WTC11 (cell line): Measurements from ENCODE around the gene MYPN. TPM values are rescaled to one million over a fixed set of nuclear protein-coding genes. Genes with fewer than 3 reads are reported as not detected.
"Not testable (repeated sequence)": the region's sequence is repeated elsewhere in the genome, so short reads cannot be mapped to it uniquely, and the experiment has no call there.

ENCODE experiments used
- ATAC-seq: fragments of 200-7000 bp; cut with Tn5 transposase; 2 replicates; pipeline ENCODE4 v1.10.0; 2021; ENCODE audit warnings: mild to moderate bottlenecking, moderate library complexity
- CTCF ChIA-PET: fragments of 300-600 bp; sonication (Branson Sonifier 250); formaldehyde crosslinking; loops from one replicate; lab custom pipeline; 2021; ENCODE audit warnings: antibody characterized with exemption; lab: Charles Lee
- POLR2A ChIA-PET: fragments of 350-600 bp; sonication (Branson Sonifier 250); formaldehyde crosslinking; loops from one replicate; lab custom pipeline; 2021; ENCODE audit warnings: antibody characterized with exemption; lab: Charles Lee
- DNase-seq: peaks from one replicate; pipeline ENCODE4 v3.0.0; 2021; ENCODE audit warnings: low spot score
- H3K27ac Mint-ChIP-seq: 2 replicates; pipeline ENCODE4 v1.8.0; 2021; ENCODE audit warnings: mixed read lengths
- H3K27me3 Mint-ChIP-seq: 2 replicates; pipeline ENCODE4 v1.8.0; 2021; ENCODE audit warnings: low read depth, mild to moderate bottlenecking, moderate library complexity, mixed read lengths
- H3K36me3 Mint-ChIP-seq: 2 replicates; pipeline ENCODE4 v1.8.0; 2021; ENCODE audit warnings: mixed read lengths
- H3K4me1 Mint-ChIP-seq: 2 replicates; pipeline ENCODE4 v1.8.0; 2022; ENCODE audit warnings: mixed read lengths
- H3K4me3 Mint-ChIP-seq: 2 replicates; pipeline ENCODE4 v1.8.0; 2021; ENCODE audit warnings: mild to moderate bottlenecking, moderate library complexity, mixed read lengths
- H3K9me3 Mint-ChIP-seq: 2 replicates; pipeline ENCODE4 v1.8.0; 2021; ENCODE audit warnings: mixed read lengths
- ATF1 ChIP-seq: sonication (generic); formaldehyde crosslinking; IDR thresholded peaks from 2 replicates; pipeline ENCODE4 v1.8.1; 2023; ENCODE audit warnings: mild to moderate bottlenecking, moderate library complexity, missing genetic modification reagents
- ELF4 ChIP-seq: sonication (generic); formaldehyde crosslinking; IDR thresholded peaks from 2 replicates; pipeline ENCODE4 v1.8.1; 2022; ENCODE audit warnings: low read depth, mild to moderate bottlenecking, moderate library complexity, missing genetic modification reagents
- ESRRA ChIP-seq: sonication (generic); formaldehyde crosslinking; IDR thresholded peaks from 2 replicates; pipeline ENCODE4 v1.8.1; 2022; ENCODE audit warnings: mild to moderate bottlenecking, missing genetic modification reagents, borderline replicate concordance
- FOXK1 ChIP-seq: sonication (generic); formaldehyde crosslinking; IDR thresholded peaks from 2 replicates; pipeline ENCODE4 v1.8.0; 2022; ENCODE audit warnings: mild to moderate bottlenecking, moderate library complexity, missing genetic modification reagents
- GRHL2 ChIP-seq: fragments of 250-450 bp; sonication (Bioruptor Pico); IDR thresholded peaks from 2 replicates; pipeline ENCODE4 v1.8.0; 2022; ENCODE audit warnings: mild to moderate bottlenecking, moderate library complexity; ENCODE audit not compliant: insufficient replicate concordance, severe bottlenecking
- ZNF232 ChIP-seq: sonication (generic); formaldehyde crosslinking; IDR thresholded peaks from 2 replicates; pipeline ENCODE4 v1.8.0; 2022; ENCODE audit warnings: mild to moderate bottlenecking, missing genetic modification reagents
- total RNA-seq: library from RNA; stranded (reverse); gene quantifications from 3 replicates; pipeline ENCODE4 v1.2.3, GENCODE V29; 2021
- TF ChIP-seq, protein P1 (sequence below): fragments of 250-450 bp; sonication (Bioruptor Pico); IDR thresholded peaks from 2 replicates; pipeline ENCODE4 v1.9.0; 2021; ENCODE audit warnings: mild to moderate bottlenecking
- TF ChIP-seq, protein P2 (sequence below): sonication (generic); formaldehyde crosslinking; IDR thresholded peaks from 2 replicates; pipeline ENCODE4 v1.8.0; 2022; ENCODE audit warnings: missing genetic modification reagents
- TF ChIP-seq, protein P3 (sequence below): sonication (generic); formaldehyde crosslinking; IDR thresholded peaks from 2 replicates; pipeline ENCODE4 v1.8.1; 2023; ENCODE audit warnings: mild to moderate bottlenecking, missing genetic modification reagents, moderate library complexity
- TF ChIP-seq, protein P4 (sequence below): sonication (generic); formaldehyde crosslinking; IDR thresholded peaks from 2 replicates; pipeline ENCODE4 v1.8.0; 2023; ENCODE audit warnings: mild to moderate bottlenecking, missing genetic modification reagents
- TF ChIP-seq, protein P5 (sequence below): fragments of 250-450 bp; sonication (Bioruptor Pico); IDR thresholded peaks from 2 replicates; pipeline ENCODE4 v1.8.0; 2021; ENCODE audit warnings: mild to moderate bottlenecking
- TF ChIP-seq, protein P6 (sequence below): sonication (generic); formaldehyde crosslinking; IDR thresholded peaks from 2 replicates; pipeline ENCODE4 v1.8.0; 2022; ENCODE audit warnings: mild to moderate bottlenecking, missing genetic modification reagents

MYPN gene
- total RNA-seq, 1 experiment from 2014 or later, result not detected

DNA sequence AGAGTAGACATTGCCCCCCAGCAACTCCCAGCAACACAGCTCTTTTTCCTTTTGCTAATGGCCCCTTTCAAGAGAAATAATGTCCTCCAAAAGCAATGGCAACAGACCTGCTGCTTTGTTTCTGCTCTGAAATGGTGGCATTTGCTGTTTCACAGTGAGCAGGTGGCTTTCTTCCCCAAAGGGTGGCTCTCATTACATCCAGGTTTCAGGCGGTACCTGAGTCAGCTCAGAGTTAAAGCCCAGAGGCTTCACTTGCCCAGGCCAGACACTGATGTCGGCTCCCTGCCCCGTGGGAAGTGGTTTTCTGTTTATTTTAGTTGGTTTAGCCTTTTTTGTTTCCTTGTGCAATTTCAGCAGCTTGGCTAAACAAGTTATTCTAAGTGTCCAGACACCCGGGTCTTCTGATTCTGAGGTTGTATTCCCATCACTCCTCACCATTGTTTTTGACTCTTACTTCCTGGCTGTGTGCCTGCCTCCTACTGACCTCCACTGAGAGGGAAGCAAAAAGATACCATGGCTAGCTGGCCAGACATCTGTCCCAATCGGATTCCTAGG is 130.4 kb downstream of the MYPN start (continued):
- TF ChIP-seq GRHL2 (CRISPR knock-in tag), result no peak
- TF ChIP-seq, protein P1, sequence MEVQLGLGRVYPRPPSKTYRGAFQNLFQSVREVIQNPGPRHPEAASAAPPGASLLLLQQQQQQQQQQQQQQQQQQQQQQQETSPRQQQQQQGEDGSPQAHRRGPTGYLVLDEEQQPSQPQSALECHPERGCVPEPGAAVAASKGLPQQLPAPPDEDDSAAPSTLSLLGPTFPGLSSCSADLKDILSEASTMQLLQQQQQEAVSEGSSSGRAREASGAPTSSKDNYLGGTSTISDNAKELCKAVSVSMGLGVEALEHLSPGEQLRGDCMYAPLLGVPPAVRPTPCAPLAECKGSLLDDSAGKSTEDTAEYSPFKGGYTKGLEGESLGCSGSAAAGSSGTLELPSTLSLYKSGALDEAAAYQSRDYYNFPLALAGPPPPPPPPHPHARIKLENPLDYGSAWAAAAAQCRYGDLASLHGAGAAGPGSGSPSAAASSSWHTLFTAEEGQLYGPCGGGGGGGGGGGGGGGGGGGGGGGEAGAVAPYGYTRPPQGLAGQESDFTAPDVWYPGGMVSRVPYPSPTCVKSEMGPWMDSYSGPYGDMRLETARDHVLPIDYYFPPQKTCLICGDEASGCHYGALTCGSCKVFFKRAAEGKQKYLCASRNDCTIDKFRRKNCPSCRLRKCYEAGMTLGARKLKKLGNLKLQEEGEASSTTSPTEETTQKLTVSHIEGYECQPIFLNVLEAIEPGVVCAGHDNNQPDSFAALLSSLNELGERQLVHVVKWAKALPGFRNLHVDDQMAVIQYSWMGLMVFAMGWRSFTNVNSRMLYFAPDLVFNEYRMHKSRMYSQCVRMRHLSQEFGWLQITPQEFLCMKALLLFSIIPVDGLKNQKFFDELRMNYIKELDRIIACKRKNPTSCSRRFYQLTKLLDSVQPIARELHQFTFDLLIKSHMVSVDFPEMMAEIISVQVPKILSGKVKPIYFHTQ (CRISPR knock-in tag), result no peak

DNA sequence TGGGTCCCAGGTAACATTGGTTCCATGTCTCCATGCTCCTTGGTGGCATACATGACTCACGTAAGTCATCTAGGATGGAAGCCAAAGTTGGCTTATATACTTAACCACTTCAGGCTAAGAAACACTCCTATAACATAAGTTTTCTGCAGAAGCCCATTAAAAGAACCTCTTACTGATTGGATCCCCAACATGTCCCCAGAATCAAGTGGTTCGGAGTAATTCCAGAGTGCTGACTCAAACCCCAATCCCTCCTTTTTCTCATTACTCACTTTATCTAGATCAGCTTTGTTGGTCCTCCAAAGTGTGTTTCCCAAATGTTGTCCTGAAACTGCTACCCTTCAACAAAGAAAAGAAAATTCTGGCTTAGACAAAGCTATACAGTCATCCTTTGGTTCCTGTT is 132.8 kb downstream of the MYPN start:
- ChIA-PET POLR2A (no interaction called here), CTCF (interaction anchor here (0.6 kb wide), 1 partner anchor 256 kb away, joined by 3 read pairs; no protein-coding TSS in a partner anchor)
- H3K27me3 Mint-ChIP-seq, result peaks cover 37% of the 10 kb centered on the region
- ATAC-seq (no peak), DNase-seq (no peak)
- H3K9me3 Mint-ChIP-seq, result no peaks in the 10 kb centered on the region
- no peak overlapping the region for H3K4me3 Mint-ChIP-seq
- TF ChIP-seq, protein P2, sequence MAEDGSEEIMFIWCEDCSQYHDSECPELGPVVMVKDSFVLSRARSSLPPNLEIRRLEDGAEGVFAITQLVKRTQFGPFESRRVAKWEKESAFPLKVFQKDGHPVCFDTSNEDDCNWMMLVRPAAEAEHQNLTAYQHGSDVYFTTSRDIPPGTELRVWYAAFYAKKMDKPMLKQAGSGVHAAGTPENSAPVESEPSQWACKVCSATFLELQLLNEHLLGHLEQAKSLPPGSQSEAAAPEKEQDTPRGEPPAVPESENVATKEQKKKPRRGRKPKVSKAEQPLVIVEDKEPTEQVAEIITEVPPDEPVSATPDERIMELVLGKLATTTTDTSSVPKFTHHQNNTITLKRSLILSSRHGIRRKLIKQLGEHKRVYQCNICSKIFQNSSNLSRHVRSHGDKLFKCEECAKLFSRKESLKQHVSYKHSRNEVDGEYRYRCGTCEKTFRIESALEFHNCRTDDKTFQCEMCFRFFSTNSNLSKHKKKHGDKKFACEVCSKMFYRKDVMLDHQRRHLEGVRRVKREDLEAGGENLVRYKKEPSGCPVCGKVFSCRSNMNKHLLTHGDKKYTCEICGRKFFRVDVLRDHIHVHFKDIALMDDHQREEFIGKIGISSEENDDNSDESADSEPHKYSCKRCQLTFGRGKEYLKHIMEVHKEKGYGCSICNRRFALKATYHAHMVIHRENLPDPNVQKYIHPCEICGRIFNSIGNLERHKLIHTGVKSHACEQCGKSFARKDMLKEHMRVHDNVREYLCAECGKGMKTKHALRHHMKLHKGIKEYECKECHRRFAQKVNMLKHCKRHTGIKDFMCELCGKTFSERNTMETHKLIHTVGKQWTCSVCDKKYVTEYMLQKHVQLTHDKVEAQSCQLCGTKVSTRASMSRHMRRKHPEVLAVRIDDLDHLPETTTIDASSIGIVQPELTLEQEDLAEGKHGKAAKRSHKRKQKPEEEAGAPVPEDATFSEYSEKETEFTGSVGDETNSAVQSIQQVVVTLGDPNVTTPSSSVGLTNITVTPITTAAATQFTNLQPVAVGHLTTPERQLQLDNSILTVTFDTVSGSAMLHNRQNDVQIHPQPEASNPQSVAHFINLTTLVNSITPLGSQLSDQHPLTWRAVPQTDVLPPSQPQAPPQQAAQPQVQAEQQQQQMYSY (CRISPR knock-in tag), result no peak
- TF ChIP-seq ATF1 (CRISPR knock-in tag), result no peak
- TF ChIP-seq FOXK1 (CRISPR knock-in tag), result no peak
- no peak for TF ChIP-seq ELF4
- TF ChIP-seq, protein P3, sequence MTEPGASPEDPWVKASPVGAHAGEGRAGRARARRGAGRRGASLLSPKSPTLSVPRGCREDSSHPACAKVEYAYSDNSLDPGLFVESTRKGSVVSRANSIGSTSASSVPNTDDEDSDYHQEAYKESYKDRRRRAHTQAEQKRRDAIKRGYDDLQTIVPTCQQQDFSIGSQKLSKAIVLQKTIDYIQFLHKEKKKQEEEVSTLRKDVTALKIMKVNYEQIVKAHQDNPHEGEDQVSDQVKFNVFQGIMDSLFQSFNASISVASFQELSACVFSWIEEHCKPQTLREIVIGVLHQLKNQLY (CRISPR knock-in tag), result no peak
- TF ChIP-seq, protein P4, sequence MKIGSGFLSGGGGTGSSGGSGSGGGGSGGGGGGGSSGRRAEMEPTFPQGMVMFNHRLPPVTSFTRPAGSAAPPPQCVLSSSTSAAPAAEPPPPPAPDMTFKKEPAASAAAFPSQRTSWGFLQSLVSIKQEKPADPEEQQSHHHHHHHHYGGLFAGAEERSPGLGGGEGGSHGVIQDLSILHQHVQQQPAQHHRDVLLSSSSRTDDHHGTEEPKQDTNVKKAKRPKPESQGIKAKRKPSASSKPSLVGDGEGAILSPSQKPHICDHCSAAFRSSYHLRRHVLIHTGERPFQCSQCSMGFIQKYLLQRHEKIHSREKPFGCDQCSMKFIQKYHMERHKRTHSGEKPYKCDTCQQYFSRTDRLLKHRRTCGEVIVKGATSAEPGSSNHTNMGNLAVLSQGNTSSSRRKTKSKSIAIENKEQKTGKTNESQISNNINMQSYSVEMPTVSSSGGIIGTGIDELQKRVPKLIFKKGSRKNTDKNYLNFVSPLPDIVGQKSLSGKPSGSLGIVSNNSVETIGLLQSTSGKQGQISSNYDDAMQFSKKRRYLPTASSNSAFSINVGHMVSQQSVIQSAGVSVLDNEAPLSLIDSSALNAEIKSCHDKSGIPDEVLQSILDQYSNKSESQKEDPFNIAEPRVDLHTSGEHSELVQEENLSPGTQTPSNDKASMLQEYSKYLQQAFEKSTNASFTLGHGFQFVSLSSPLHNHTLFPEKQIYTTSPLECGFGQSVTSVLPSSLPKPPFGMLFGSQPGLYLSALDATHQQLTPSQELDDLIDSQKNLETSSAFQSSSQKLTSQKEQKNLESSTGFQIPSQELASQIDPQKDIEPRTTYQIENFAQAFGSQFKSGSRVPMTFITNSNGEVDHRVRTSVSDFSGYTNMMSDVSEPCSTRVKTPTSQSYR (CRISPR knock-in tag), result no peak
- TF ChIP-seq, protein P5, sequence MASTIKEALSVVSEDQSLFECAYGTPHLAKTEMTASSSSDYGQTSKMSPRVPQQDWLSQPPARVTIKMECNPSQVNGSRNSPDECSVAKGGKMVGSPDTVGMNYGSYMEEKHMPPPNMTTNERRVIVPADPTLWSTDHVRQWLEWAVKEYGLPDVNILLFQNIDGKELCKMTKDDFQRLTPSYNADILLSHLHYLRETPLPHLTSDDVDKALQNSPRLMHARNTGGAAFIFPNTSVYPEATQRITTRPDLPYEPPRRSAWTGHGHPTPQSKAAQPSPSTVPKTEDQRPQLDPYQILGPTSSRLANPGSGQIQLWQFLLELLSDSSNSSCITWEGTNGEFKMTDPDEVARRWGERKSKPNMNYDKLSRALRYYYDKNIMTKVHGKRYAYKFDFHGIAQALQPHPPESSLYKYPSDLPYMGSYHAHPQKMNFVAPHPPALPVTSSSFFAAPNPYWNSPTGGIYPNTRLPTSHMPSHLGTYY (CRISPR knock-in tag), result no peak
- TF ChIP-seq, protein P6, sequence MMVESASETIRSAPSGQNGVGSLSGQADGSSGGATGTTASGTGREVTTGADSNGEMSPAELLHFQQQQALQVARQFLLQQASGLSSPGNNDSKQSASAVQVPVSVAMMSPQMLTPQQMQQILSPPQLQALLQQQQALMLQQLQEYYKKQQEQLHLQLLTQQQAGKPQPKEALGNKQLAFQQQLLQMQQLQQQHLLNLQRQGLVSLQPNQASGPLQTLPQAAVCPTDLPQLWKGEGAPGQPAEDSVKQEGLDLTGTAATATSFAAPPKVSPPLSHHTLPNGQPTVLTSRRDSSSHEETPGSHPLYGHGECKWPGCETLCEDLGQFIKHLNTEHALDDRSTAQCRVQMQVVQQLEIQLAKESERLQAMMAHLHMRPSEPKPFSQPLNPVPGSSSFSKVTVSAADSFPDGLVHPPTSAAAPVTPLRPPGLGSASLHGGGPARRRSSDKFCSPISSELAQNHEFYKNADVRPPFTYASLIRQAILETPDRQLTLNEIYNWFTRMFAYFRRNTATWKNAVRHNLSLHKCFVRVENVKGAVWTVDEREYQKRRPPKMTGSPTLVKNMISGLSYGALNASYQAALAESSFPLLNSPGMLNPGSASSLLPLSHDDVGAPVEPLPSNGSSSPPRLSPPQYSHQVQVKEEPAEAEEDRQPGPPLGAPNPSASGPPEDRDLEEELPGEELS (CRISPR knock-in tag), result no peak
- TF ChIP-seq ESRRA (CRISPR knock-in tag), result no peak
- TF ChIP-seq ZNF232 (CRISPR knock-in tag), result no peak
- H3K27ac Mint-ChIP-seq, result no peak overlapping the region
- no peaks in the 10 kb centered on the region for H3K4me1 Mint-ChIP-seq
- no peaks in the 10 kb centered on the region for H3K36me3 Mint-ChIP-seq

DNA sequence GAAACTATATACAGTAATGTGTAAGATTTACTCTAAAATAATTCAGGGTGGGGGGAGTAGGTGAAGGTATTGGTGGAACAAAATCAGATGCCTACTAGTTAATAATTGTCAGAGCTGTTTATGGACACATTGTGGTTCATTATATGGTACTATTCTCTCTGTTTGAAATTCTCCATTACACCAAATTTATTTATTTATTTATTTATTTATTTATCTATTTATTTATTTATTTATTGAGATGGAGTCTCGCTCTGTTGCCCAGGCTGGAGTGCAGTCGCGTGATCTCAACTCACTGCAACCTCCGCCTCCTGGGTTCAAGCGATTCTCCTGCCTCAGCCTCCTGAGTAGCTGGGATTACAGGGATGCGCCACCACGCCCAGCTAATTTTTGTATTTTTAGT is 137.1 kb downstream of the MYPN start:
- DNase-seq, H3K4me3 Mint-ChIP-seq, CTCF ChIA-PET, H3K27ac Mint-ChIP-seq, H3K4me1 Mint-ChIP-seq, ATAC-seq, H3K9me3 Mint-ChIP-seq, POLR2A ChIA-PET, H3K36me3 Mint-ChIP-seq: not testable (repeated sequence)
- H3K27me3 Mint-ChIP-seq, result peaks cover 78% of the 10 kb centered on the region
